SU-DHL-6 (cell line): Measurements from ENCODE around the gene FRMPD2.

Experiments
- EZH2phosphoT487 ChIP-seq: fragments of 200-600 bp; sonication (generic), shearing (Covaris generic); conservative IDR thresholded peaks from 2 replicates; pipeline ENCODE4 v1.6.1; 2018; ENCODE audit warnings: mild to moderate bottlenecking, antibody characterized with exemption, low read length, moderate library complexity, mixed read lengths
- TF ChIP-seq, protein P1 (sequence below): fragments of 200-600 bp; sonication (generic); IDR thresholded peaks from one replicate; pipeline ENCODE4 v1.5.1; 2017; ENCODE audit warnings: antibody characterized with exemption, mild to moderate bottlenecking, low read length, moderate library complexity; ENCODE audit not compliant: insufficient read depth, poor library complexity, severe bottlenecking

GRCh38 chr10:48219194-48219593 is 55.3 kb downstream of the FRMPD2 start:
- TF ChIP-seq, protein P1, sequence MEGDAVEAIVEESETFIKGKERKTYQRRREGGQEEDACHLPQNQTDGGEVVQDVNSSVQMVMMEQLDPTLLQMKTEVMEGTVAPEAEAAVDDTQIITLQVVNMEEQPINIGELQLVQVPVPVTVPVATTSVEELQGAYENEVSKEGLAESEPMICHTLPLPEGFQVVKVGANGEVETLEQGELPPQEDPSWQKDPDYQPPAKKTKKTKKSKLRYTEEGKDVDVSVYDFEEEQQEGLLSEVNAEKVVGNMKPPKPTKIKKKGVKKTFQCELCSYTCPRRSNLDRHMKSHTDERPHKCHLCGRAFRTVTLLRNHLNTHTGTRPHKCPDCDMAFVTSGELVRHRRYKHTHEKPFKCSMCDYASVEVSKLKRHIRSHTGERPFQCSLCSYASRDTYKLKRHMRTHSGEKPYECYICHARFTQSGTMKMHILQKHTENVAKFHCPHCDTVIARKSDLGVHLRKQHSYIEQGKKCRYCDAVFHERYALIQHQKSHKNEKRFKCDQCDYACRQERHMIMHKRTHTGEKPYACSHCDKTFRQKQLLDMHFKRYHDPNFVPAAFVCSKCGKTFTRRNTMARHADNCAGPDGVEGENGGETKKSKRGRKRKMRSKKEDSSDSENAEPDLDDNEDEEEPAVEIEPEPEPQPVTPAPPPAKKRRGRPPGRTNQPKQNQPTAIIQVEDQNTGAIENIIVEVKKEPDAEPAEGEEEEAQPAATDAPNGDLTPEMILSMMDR: no peak
- no peak for TF ChIP-seq EZH2phosphoT487
